H9 (cell line): ENCODE data around the gene ESPNL. TPM values are rescaled to one million over a fixed set of nuclear protein-coding genes. Genes with fewer than 3 reads are reported as not detected.

Source experiments
- DNase-seq: peaks from one replicate; pipeline ENCODE4 v3.0.0-alpha.2; 2017
- H2AFZ ChIP-seq: one replicate; pipeline ENCODE4 v1.6.1; 2013; ENCODE audit warnings: mild to moderate bottlenecking, low read length, control low read depth, moderate library complexity
- H2AK5ac ChIP-seq: 2 replicates; pipeline ENCODE4 v1.6.1; 2013; ENCODE audit warnings: low read length, control low read depth, mixed read lengths; ENCODE audit not compliant: insufficient read length
- H2BK120ac ChIP-seq: one replicate; pipeline ENCODE4 v1.6.1; 2013; ENCODE audit warnings: low read depth, mild to moderate bottlenecking, low read length, control low read depth, inconsistent platforms; ENCODE audit not compliant: poor library complexity, severe bottlenecking
- H2BK12ac ChIP-seq: 2 replicates; pipeline ENCODE4 v1.6.1; 2013; ENCODE audit warnings: low read length, control low read depth, mixed read lengths, low read depth; ENCODE audit not compliant: insufficient read length
- H2BK15ac ChIP-seq: 2 replicates; pipeline ENCODE4 v1.6.1; 2013; ENCODE audit warnings: low read depth, low read length, control low read depth
- H2BK20ac ChIP-seq: one replicate; pipeline ENCODE4 v1.6.1; 2013; ENCODE audit warnings: low read depth, mild to moderate bottlenecking, low read length, control low read depth, inconsistent platforms; ENCODE audit not compliant: poor library complexity, severe bottlenecking
- H2BK5ac ChIP-seq: 2 replicates; pipeline ENCODE4 v1.6.1; 2013; ENCODE audit warnings: low read length, control low read depth, mixed read lengths; ENCODE audit not compliant: insufficient read length
- H3K14ac ChIP-seq: 2 replicates; pipeline ENCODE4 v1.6.1; 2013; ENCODE audit warnings: low read length, control low read depth; ENCODE audit not compliant: insufficient read depth
- H3K18ac ChIP-seq: 2 replicates; pipeline ENCODE4 v1.6.1; 2013; ENCODE audit warnings: low read depth, mild to moderate bottlenecking, mixed read lengths, low read length, control low read depth; ENCODE audit not compliant: insufficient read length
- H3K23ac ChIP-seq: 2 replicates; pipeline ENCODE4 v1.6.1; 2013; ENCODE audit warnings: low read length, control low read depth, mixed read lengths, low read depth; ENCODE audit not compliant: insufficient read length
- H3K23me2 ChIP-seq: 2 replicates; pipeline ENCODE4 v1.6.1; 2013; ENCODE audit warnings: low read depth, mild to moderate bottlenecking, mixed read lengths, low read length, control low read depth; ENCODE audit not compliant: insufficient read length, poor library complexity, severe bottlenecking
- H3K27ac ChIP-seq: 2 replicates; pipeline ENCODE4 v1.5.1; 2013; ENCODE audit warnings: low read length, control low read depth, mixed read lengths, low read depth; ENCODE audit not compliant: insufficient read length
- H3K27me3 ChIP-seq: 2 replicates; pipeline ENCODE4 v1.6.1; 2013; ENCODE audit warnings: low read length, control low read depth, inconsistent platforms; ENCODE audit not compliant: insufficient read depth
- H3K4ac ChIP-seq: 2 replicates; pipeline ENCODE4 v1.6.1; 2013; ENCODE audit warnings: low read depth, mild to moderate bottlenecking, control low read depth, inconsistent platforms, low read length, moderate library complexity
- H3K4me1 ChIP-seq: 2 replicates; pipeline ENCODE4 v1.6.1; 2013; ENCODE audit warnings: low read length, control low read depth, inconsistent platforms; ENCODE audit not compliant: insufficient read depth
- H3K4me2 ChIP-seq: 2 replicates; pipeline ENCODE4 v1.6.1; 2013; ENCODE audit warnings: low read length, control low read depth, mixed read lengths; ENCODE audit not compliant: insufficient read length, insufficient read depth
- H3K56ac ChIP-seq: 2 replicates; pipeline ENCODE4 v1.6.1; 2013; ENCODE audit warnings: low read depth, mild to moderate bottlenecking, mixed read lengths, low read length, control low read depth; ENCODE audit not compliant: insufficient read length
- H3K79me1 ChIP-seq: 2 replicates; pipeline ENCODE4 v1.6.1; 2013; ENCODE audit warnings: low read depth, mild to moderate bottlenecking, moderate library complexity, low read length, control low read depth, inconsistent platforms; ENCODE audit not compliant: insufficient read depth, poor library complexity, severe bottlenecking
- H3K79me2 ChIP-seq: 2 replicates; pipeline ENCODE4 v1.6.1; 2013; ENCODE audit warnings: low read length, control low read depth, inconsistent platforms; ENCODE audit not compliant: insufficient read depth
- H3K9ac ChIP-seq: 2 replicates; pipeline ENCODE4 v1.6.1; 2013; ENCODE audit warnings: low read length, control low read depth, mixed read lengths; ENCODE audit not compliant: insufficient read length; ENCODE audit errors: extremely low read depth
- H3K9me3 ChIP-seq: one replicate; pipeline ENCODE4 v1.6.1; 2013; ENCODE audit warnings: low read depth, low read length, inconsistent platforms; ENCODE audit not compliant: control insufficient read depth
- H3T11ph ChIP-seq: one replicate; pipeline ENCODE4 v1.6.1; 2013; ENCODE audit warnings: mild to moderate bottlenecking, low read length, control low read depth, inconsistent platforms
- H4K20me1 ChIP-seq: one replicate; pipeline ENCODE4 v1.6.1; 2013; ENCODE audit not compliant: control insufficient read depth, insufficient read length, insufficient read depth
- H4K5ac ChIP-seq: 2 replicates; pipeline ENCODE4 v1.6.1; 2013; ENCODE audit warnings: low read depth, mild to moderate bottlenecking, mixed read lengths, low read length, control low read depth; ENCODE audit not compliant: insufficient read length
- H4K8ac ChIP-seq: replicated peaks from 2 replicates; pipeline ENCODE4 v1.6.1; 2013; ENCODE audit warnings: low read length, control low read depth, mixed read lengths, low read depth; ENCODE audit not compliant: insufficient read length
- H4K91ac ChIP-seq: 2 replicates; pipeline ENCODE4 v1.6.1; 2013; ENCODE audit warnings: low read depth, mild to moderate bottlenecking, moderate library complexity, mixed read lengths, low read length, control low read depth; ENCODE audit not compliant: insufficient read length
- H3K27ac Mint-ChIP-seq, 3 experiments: 2 replicates in 2 of 3; 3 replicates in 1 of 3; pipeline ENCODE4 v1.8.0; 2020 to 2021; ENCODE audit warnings: mixed read lengths in 3 of 3, mild to moderate bottlenecking in 1 of 3, moderate library complexity in 1 of 3
- H3K27me3 Mint-ChIP-seq: 2 replicates; pipeline ENCODE4 v1.8.0; 2021; ENCODE audit warnings: low read depth, mild to moderate bottlenecking, moderate library complexity, mixed read lengths
- H3K36me3 Mint-ChIP-seq, 3 experiments: 2 replicates in 2 of 3; 3 replicates in 1 of 3; pipeline ENCODE4 v1.8.0; 2020 to 2021; ENCODE audit warnings: low read depth in 3 of 3, mixed read lengths in 3 of 3; ENCODE audit not compliant: insufficient read depth in 1 of 3
- H3K4me1 Mint-ChIP-seq, 2 experiments: 2 replicates each; pipeline ENCODE4 v1.8.0; 2020; ENCODE audit warnings: mixed read lengths in 2 of 2
- H3K4me3 Mint-ChIP-seq, 2 experiments: 2 replicates in 1 of 2; 3 replicates in 1 of 2; pipeline ENCODE4 v1.8.0; 2020 to 2021; ENCODE audit warnings: mild to moderate bottlenecking in 2 of 2, mixed read lengths in 2 of 2, moderate library complexity in 1 of 2
- H3K9me3 Mint-ChIP-seq, 2 experiments: 2 replicates in 1 of 2; 3 replicates in 1 of 2; pipeline ENCODE4 v1.8.0; 2020; ENCODE audit warnings: mild to moderate bottlenecking in 2 of 2, mixed read lengths in 2 of 2, moderate library complexity in 1 of 2
- CTCF ChIP-seq: fragments of 200-600 bp; sonication (generic); conservative IDR thresholded peaks from 3 replicates; pipeline ENCODE4 v1.8.0; 2021; ENCODE audit warnings: antibody characterized with exemption, mild to moderate bottlenecking
- WGBS: extraction: QIAGEN DNeasy Blood & Tissue Kit; methylation state at CpG from one replicate; pipeline ENCODE4 v1.1.7; 2013; ENCODE audit warnings: missing lambda C conversion rate, low lambda C conversion rate, mixed read lengths; ENCODE audit not compliant: insufficient read length; ENCODE audit errors: extremely low coverage; 5-methylcytosine and 5-hydroxymethylcytosine counted together
- total RNA-seq: library from RNA; stranded (reverse); gene quantifications from 2 replicates; pipeline ENCODE4 v1.2.1, GENCODE V29; 2021

Gene ESPNL
- total RNA-seq, 1 experiment from 2014 or later, result 0.17 TPM

GRCh38 chr2:238140040-238140439, 39.9 kb downstream of the ESPNL start:
- no peak overlapping the region for H3T11ph ChIP-seq
- no peaks in the 10 kb centered on the region for H3K36me3 Mint-ChIP-seq
- H3K4me1 Mint-ChIP-seq, result no peaks in the 10 kb centered on the region
- no peak for DNase-seq
- no peak overlapping the region for H3K56ac ChIP-seq
- H3K27me3 ChIP-seq, result no peaks in the 10 kb centered on the region
- H2BK120ac ChIP-seq, result no peak overlapping the region
- H3K79me2 ChIP-seq, result no peaks in the 10 kb centered on the region
- no CpG with 5 or more reads among the region's 7 CpGs for WGBS
- H2BK15ac ChIP-seq, result no peak overlapping the region
- no peak overlapping the region for H3K4me3 Mint-ChIP-seq
- no peak overlapping the region for H3K4ac ChIP-seq
- TF ChIP-seq CTCF, result no peak
- H3K27ac Mint-ChIP-seq, result no peak overlapping the region
- no peak overlapping the region for H3K23ac ChIP-seq
- H3K27ac ChIP-seq, result no peak overlapping the region
- no peak overlapping the region for H2AK5ac ChIP-seq
- no peak overlapping the region for H2BK12ac ChIP-seq
- no peak overlapping the region for H2BK5ac ChIP-seq
- no peak overlapping the region for H3K9ac ChIP-seq
- no peak overlapping the region for H3K18ac ChIP-seq
- no peak overlapping the region for H4K8ac ChIP-seq
- H3K79me1 ChIP-seq, result no peaks in the 10 kb centered on the region
- no peak overlapping the region for H2AFZ ChIP-seq
- H3K23me2 ChIP-seq, result no peaks in the 10 kb centered on the region
- H3K4me1 ChIP-seq, result no peaks in the 10 kb centered on the region
- no peaks in the 10 kb centered on the region; the same call in 1 of the 2 replicates for H3K27me3 Mint-ChIP-seq
- H4K91ac ChIP-seq, result no peak overlapping the region
- peaks cover 2% of the 10 kb centered on the region for H4K20me1 ChIP-seq
- no peak overlapping the region for H3K14ac ChIP-seq
- no peaks in the 10 kb centered on the region for H3K9me3 Mint-ChIP-seq
- H3K9me3 ChIP-seq, result no peaks in the 10 kb centered on the region
- no peak overlapping the region for H4K5ac ChIP-seq
- no peak overlapping the region for H2BK20ac ChIP-seq
- no peak overlapping the region for H3K4me2 ChIP-seq
